HG03439 (cell line): ENCODE results near the gene MGAT5.

Source experiments
- ATAC-seq: cut with Tn5 transposase; IDR thresholded peaks from one replicate; pipeline ENCODE4 v1.9.1; 2021; ENCODE audit warnings: mild to moderate bottlenecking, moderate library complexity; ENCODE audit not compliant: unreplicated experiment

MGAT5 gene

GRCh38 chr2:134231301-134231964 lies 22.4 kb upstream of the MGAT5 start:
- no peak for ATAC-seq

DNA sequence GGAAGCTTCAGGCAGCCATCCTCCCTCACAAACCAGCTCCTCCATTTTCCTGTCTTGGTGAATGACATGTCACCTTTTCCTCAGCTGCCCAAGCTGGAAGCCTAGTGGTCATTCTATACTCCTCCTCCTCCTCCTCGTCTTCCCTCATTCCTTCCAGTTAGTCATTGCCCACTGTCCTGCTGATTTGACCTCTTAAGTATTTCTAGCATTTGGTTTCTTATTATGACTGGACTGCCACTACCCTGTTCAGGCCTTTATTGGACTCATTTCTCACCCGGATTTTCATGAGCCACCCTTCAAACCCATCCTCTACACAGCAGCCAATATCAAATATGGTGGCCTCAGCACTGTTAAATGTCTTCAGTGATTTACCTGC lies 21.9 kb upstream of the MGAT5 start:
- no peak for ATAC-seq

DNA sequence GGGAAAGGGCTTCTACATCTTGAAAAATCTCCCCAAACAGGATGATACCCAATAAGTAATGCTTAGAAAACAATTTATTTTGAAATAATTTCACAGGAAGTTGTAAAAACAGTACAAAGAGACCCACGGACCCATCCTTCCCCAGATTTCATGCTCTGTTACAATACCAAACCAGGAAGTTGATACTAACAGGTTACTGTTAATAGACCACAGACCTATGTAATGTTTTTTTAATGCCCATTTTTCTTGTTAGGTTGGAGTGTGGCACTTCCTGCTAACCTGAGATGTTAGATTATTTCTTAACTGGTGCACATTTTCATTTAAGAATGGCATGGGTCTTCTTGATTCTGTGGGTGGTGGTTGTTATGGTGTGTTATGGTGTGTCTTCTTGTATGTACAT lies 21.4 kb upstream of the MGAT5 start:
- no peak for ATAC-seq

GRCh38 chr2:134232868-134233727 lies 20.8 kb upstream of the MGAT5 start:
- ATAC-seq, result peak; percentile 38

GRCh38 chr2:134233728-134234136 lies 20.1 kb upstream of the MGAT5 start:
- peak; percentile 36 for ATAC-seq

GRCh38 chr2:134234535-134234934 lies 19.3 kb upstream of the MGAT5 start:
- ATAC-seq, result no peak

DNA sequence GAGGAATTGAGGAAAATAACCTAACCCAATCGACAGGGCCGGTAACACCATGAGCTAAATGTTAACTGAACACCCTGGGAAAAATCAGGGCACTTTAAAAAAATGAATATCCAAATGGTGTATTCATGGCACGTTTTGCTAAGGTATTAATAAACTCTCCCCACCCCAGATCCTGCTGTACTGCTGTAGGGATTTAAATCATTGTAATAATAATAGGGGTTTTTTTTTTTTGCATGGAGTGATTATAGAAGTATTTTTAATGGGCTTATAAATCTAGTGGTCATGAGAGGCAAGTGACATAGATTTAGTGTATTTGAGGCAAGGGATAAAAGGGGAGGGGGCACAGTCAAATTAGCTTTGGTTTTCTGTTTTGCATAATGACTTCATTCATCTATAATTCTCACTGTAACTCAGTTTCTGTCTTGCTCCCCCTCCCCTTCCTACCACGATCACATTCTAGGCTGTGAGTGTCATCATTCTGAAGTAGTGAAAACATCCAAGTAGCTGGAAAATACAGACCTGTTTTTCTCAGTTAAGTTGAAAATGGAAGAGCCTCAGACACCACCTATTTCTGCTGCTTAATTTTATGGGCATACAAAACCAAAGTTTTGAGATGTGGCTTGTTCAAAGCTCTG lies 18.2 kb upstream of the MGAT5 start:
- ATAC-seq, result no peak

- no peak for ATAC-seq
Observed at GRCh38 chr2:134238371-134238770, 15.5 kb upstream of the MGAT5 start.

- ATAC-seq, result no peak
Observed at GRCh38 chr2:134240061-134240460, 13.8 kb upstream of the MGAT5 start.

- no peak for ATAC-seq
Observed at GRCh38 chr2:134241911-134242310, 12.0 kb upstream of the MGAT5 start.

- no peak for ATAC-seq
Observed at GRCh38 chr2:134243244-134243643, 10.6 kb upstream of the MGAT5 start.

DNA sequence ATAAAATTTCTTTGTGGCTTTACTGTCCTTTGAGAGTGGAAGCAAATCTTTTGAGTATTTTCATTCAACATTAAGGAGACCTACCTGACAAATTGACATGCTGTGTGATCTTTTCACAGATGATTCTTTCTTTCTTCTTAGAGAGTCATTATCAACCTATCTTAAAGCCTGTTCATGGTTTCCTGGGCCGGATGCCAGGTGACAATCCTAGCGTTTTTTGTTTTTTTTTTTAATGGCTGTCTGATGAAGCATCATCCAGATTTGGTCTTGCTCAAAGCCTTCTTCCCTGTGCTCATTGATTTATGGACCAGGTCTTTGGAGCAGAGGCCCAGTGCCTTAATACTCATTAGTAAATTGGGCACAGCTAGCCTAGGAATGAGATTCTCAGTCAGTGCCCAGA lies 9.8 kb upstream of the MGAT5 start:
- ATAC-seq, result no peak

GRCh38 chr2:134244587-134244986 lies 9.3 kb upstream of the MGAT5 start:
- no peak for ATAC-seq

DNA sequence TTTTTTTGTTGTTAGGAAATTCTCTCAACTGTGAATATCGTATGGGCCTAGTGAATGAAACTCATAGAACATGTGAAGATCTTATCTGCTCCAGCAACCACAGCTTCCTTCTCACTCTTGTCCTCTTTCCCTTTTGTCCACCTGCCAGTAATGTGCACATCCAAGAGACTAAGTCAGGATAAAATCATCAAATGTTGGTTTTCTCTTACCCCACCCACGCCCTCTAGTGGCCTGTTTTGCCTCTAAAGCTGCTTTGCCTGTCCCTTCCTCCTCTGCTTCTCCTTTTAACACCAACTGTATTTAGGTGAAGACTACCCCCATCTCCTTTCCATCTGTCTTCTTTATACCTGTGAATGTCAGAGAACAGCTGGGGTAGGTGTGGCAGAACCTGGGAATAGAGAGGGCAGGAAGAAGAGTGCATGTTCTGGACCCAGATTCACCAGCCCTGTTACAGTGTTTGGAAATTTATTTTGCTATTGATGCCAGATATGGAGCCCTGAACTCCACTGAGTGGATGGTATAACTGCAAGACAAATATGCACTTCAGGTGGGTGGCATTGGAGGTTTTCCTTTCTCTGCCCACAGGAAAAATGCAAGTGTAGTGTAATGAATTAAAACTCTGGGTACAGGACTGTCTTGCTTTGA lies 8.4 kb upstream of the MGAT5 start:
- no peak for ATAC-seq

- no peak for ATAC-seq
Observed at GRCh38 chr2:134246154-134246874, 7.6 kb upstream of the MGAT5 start.

DNA sequence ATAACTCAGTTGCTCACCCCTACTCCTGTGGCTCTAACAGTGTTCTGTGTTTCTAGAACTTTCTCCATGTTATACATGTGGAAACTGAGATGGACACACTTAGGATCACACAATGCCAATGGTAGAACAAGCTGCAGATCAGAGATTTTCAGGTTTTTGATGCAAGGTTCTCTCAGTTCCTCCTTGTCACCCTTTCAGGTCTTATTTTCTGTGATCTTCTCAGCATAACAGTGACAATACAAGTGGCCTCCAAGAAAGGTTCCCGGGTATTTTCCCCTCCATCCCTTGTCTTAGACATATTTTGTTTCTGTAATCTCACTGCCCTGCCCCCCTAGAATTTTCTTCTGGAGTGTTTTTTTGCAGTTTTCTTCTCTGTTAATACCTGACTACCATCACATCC lies 6.2 kb upstream of the MGAT5 start:
- no peak for ATAC-seq

- no peak for ATAC-seq
Observed at GRCh38 chr2:134248913-134249312, 5.0 kb upstream of the MGAT5 start.

- ATAC-seq, result no peak
Observed at GRCh38 chr2:134249755-134250154, 4.1 kb upstream of the MGAT5 start.

DNA sequence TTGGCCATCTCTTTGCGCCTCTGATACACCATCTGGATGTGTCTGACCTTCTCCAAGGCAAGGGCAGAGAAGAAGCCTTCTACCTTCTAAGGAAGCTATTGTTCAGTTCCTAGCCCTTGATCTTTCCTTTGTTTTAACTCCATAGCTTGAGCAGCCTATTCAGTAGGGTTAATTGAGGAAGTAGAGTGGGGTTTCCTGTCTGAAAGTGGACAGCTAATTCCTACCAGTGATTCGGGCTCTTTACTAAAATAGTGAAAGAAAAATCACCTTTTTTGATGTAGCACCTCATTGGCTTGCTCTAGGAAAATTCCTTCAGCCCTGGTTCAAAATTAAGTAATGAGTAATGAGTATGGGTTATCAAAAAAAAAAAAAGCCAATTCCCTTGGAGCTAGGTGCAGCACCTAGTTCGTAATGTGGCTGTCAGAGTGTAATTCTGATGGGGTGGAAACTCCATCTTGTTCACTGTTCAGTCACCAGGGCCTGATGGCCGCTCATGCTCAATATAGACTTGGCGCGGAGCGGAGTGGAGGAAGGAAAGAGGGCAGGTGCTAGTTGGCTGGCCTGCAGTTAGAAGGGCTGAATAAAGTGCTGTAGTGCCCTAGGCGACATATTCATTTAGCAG lies 2.9 kb upstream of the MGAT5 start:
- no peak for ATAC-seq

DNA sequence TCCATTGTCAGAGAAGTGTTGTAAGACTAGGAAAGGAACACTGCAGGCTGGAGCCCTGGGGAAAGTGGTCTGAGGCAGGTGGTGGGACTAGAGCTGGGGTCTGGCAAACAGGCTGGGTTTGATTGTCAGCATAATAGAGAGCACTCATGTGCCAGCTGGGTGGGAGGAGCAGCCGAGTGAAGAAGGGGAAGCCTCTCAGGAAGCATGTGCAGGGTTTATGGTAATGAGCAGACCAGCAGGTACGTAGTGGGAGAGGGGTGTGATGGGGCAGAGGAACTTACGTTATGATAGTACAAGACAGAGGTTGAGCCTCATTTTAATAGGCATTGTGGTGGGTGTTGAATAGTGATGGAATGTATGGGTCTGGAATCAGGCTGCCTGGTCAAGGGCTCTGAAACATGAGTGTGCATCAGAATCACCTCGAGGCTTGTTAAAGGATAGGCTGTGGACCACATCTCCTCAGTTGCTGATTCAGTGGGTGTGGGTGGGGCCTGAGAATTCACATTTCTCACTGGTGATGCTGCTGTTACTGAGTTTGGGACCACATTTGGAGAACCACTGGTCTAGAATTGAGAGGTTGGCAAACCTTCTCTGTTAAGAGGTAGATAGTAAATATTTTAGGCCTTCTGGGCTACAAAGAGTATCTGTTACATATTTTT lies 1.7 kb upstream of the MGAT5 start:
- no peak for ATAC-seq
